ENCODE results near the gene WDR83. TPM values are rescaled to one million over a fixed set of nuclear protein-coding genes. Genes with fewer than 3 reads are reported as not detected.
A peak's percentile ranks its signal among the peaks of the same experiment; 100 is the strongest.

WDR83 gene
- total and polyA plus RNA-seq, 10 of the 15 experiments (the other 5 are each of a cell fraction or from before 2014, with no cell fraction given) = 0.58 to 17.7 (median 10.8) TPM

GRCh38 chr19:12681074-12681987, 14.7 kb downstream of the WDR83 start, which contains the start of gene DHPS (continued):
- no peak for TF ChIP-seq BMI1 (IDR thresholded peaks at IDR 0.05; ENCODE audit: borderline replicate concordance)
- no peak for TF ChIP-seq CEBPZ (IDR thresholded peaks at IDR 0.05; ENCODE audit: low read depth, low read length)
- peak; percentile 25; the same call in 1 of the 2 replicates for TF ChIP-seq TCF12 (IDR thresholded peaks at IDR 0.05; ENCODE audit: low read depth, low read length)
- TF ChIP-seq IKZF2 (IDR thresholded peaks at IDR 0.05) = peak in 1 of 2 experiments; percentile 14; a peak in 1 of 4 replicates
- TF ChIP-seq, protein P1, sequence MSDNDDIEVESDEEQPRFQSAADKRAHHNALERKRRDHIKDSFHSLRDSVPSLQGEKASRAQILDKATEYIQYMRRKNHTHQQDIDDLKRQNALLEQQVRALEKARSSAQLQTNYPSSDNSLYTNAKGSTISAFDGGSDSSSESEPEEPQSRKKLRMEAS (IDR thresholded peaks at IDR 0.05; ENCODE audit: low read depth, low read length) = no peak; the same call in 1 of the 2 replicates
- TF ChIP-seq PKNOX1 (IDR thresholded peaks at IDR 0.05) = peak; percentile 75
- 0 out of 2 replicates have a peak, but pooled peaks have one; percentile 64 for TF ChIP-seq CBX5 (IDR thresholded peaks at IDR 0.05; ENCODE audit: low read depth)
- peak; percentile 78; the same call in 1 of the 2 replicates for TF ChIP-seq CHD2 (IDR thresholded peaks at IDR 0.05; ENCODE audit: borderline replicate concordance, low read depth, low read length)
